ENCODE results near the gene ADCY5. TPM values are rescaled to one million over a fixed set of nuclear protein-coding genes. Genes with fewer than 3 reads are reported as not detected.
A peak's percentile ranks its signal among the peaks of the same experiment; 100 is the strongest.

ADCY5 gene
- total RNA-seq, 1 experiment from 2014 or later: 1.4 TPM

DNA sequence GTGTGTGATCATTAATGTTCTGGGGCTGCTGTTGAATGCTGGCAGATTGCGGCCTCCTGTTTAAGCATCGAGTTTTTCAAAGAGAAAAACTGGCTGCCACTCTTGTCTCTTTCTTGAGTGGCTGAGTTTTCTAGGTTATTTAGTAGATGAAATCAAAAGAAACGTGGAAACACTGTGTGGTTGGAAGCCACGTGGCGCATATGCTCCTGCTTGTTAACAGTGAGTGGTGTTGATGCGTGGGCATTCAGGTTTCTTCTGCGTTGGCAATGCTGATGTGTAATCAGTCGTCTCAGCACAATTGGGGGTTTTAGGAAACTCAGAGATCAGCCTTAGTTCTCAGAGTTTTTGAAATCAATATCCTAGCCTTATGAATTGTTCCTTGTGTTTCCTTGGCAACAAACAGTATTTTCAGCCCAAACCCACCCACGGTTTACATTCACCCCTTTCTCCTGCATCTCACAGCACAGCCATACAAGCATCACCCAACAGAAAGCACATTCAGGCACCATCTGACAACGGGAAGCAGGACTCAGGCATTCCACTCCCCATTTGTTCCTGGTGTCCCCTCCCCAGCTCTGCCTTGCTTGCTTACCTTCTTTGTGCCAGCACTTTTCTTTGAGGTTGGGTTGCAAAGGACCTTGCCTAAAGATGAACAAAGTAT, 172.4 kb downstream of the ADCY5 start:
- Histone ChIP-seq H3K36me3 (ENCODE audit: control insufficient read depth, insufficient read depth, low read length) (no peaks in the 10 kb centered on the region), H3K4me1 (ENCODE audit: control insufficient read depth, insufficient read depth, low read length) (no peaks in the 10 kb centered on the region), H3K27me3 (ENCODE audit: control insufficient read depth, insufficient read depth, low read length) (no peaks in the 10 kb centered on the region), H3K9me3 (ENCODE audit: control insufficient read depth, insufficient read depth, low read depth, low read length) (no peaks in the 10 kb centered on the region), H3K4me3 (ENCODE audit: low read depth in 2 of 2, low read length in 2 of 2) (no peak overlapping the region), H3K27ac (ENCODE audit: low read length) (no peak overlapping the region)
- ATAC-seq: no peak
- POLR2A ChIA-PET: no interaction called here
- DNase-seq (ENCODE audit: low read depth, low spot score): no peak
- CTCF ChIA-PET: no interaction called here
- BruUV-seq (replicated peaks): no TSS peak
- intact Hi-C loops (cut with micrococcal nuclease; ENCODE audit: unreplicated experiment): no loop called here
- in situ Hi-C loops (cut with HindIII; ENCODE audit: low pct_unique_long_range_greater_than_20kb, low sequenced_read_pairs): no loop called here
- TF ChIP-seq POLR2AphosphoS5 (IDR thresholded peaks at IDR 0.05; ENCODE audit: low read depth, low read length): no peak
- TF ChIP-seq, protein P1, sequence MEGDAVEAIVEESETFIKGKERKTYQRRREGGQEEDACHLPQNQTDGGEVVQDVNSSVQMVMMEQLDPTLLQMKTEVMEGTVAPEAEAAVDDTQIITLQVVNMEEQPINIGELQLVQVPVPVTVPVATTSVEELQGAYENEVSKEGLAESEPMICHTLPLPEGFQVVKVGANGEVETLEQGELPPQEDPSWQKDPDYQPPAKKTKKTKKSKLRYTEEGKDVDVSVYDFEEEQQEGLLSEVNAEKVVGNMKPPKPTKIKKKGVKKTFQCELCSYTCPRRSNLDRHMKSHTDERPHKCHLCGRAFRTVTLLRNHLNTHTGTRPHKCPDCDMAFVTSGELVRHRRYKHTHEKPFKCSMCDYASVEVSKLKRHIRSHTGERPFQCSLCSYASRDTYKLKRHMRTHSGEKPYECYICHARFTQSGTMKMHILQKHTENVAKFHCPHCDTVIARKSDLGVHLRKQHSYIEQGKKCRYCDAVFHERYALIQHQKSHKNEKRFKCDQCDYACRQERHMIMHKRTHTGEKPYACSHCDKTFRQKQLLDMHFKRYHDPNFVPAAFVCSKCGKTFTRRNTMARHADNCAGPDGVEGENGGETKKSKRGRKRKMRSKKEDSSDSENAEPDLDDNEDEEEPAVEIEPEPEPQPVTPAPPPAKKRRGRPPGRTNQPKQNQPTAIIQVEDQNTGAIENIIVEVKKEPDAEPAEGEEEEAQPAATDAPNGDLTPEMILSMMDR (IDR thresholded peaks at IDR 0.05): no peak
- TF ChIP-seq, protein P2, sequence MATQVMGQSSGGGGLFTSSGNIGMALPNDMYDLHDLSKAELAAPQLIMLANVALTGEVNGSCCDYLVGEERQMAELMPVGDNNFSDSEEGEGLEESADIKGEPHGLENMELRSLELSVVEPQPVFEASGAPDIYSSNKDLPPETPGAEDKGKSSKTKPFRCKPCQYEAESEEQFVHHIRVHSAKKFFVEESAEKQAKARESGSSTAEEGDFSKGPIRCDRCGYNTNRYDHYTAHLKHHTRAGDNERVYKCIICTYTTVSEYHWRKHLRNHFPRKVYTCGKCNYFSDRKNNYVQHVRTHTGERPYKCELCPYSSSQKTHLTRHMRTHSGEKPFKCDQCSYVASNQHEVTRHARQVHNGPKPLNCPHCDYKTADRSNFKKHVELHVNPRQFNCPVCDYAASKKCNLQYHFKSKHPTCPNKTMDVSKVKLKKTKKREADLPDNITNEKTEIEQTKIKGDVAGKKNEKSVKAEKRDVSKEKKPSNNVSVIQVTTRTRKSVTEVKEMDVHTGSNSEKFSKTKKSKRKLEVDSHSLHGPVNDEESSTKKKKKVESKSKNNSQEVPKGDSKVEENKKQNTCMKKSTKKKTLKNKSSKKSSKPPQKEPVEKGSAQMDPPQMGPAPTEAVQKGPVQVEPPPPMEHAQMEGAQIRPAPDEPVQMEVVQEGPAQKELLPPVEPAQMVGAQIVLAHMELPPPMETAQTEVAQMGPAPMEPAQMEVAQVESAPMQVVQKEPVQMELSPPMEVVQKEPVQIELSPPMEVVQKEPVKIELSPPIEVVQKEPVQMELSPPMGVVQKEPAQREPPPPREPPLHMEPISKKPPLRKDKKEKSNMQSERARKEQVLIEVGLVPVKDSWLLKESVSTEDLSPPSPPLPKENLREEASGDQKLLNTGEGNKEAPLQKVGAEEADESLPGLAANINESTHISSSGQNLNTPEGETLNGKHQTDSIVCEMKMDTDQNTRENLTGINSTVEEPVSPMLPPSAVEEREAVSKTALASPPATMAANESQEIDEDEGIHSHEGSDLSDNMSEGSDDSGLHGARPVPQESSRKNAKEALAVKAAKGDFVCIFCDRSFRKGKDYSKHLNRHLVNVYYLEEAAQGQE (IDR thresholded peaks at IDR 0.05; ENCODE audit: insufficient read depth in 1 of 2, low read depth in 2 of 2, low read length in 1 of 2): no peak
- no peak for TF ChIP-seq TCF7L2 (IDR thresholded peaks at IDR 0.05; ENCODE audit: low read depth, low read length)
- no peak for TF ChIP-seq SIN3A (IDR thresholded peaks at IDR 0.05; ENCODE audit: borderline replicate concordance, insufficient read depth, low read depth, low read length)

DNA sequence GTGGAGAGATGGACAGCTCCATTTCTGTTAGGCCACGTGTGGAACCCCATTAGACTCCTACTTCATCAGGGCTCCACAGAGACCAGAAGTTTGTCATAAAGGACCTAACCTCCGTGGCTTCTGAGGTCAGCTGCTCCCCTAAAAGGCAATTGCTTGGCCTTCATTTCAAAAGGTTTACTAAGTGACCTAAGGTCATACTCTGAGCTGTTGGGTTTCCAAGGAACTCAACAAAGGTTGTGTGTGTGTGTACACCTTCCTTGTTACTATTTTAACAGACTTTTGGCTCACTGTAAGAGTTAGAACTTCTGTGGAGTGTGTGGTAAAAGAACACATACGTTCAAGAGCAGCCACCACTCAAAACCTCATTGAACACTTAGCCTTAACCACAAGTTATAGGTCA, 173.2 kb downstream of the ADCY5 start:
- Histone ChIP-seq H3K36me3 (ENCODE audit: control insufficient read depth, insufficient read depth, low read length) (no peaks in the 10 kb centered on the region), H3K9me3 (ENCODE audit: control insufficient read depth, insufficient read depth, low read depth, low read length) (no peaks in the 10 kb centered on the region), H3K27ac (ENCODE audit: low read length) (no peak overlapping the region), H3K27me3 (ENCODE audit: control insufficient read depth, insufficient read depth, low read length) (no peaks in the 10 kb centered on the region), H3K4me1 (ENCODE audit: control insufficient read depth, insufficient read depth, low read length) (no peaks in the 10 kb centered on the region), H3K4me3 (ENCODE audit: low read depth in 2 of 2, low read length in 2 of 2) (no peak overlapping the region)
- in situ Hi-C loops (cut with HindIII; ENCODE audit: low pct_unique_long_range_greater_than_20kb, low sequenced_read_pairs): no loop called here
- no peak for ATAC-seq
- intact Hi-C loops (cut with micrococcal nuclease; ENCODE audit: unreplicated experiment): no loop called here
- BruUV-seq (replicated peaks): no TSS peak
- ChIA-PET CTCF (no interaction called here), POLR2A (interaction anchor here (0.5 kb wide), 1 partner anchor 15 kb away, joined by 4 read pairs; no protein-coding TSS in a partner anchor)
- no peak for TF ChIP-seq POLR2AphosphoS5 (IDR thresholded peaks at IDR 0.05; ENCODE audit: low read depth, low read length)
- TF ChIP-seq SIN3A (IDR thresholded peaks at IDR 0.05; ENCODE audit: borderline replicate concordance, insufficient read depth, low read depth, low read length): no peak
- TF ChIP-seq, protein P1 (IDR thresholded peaks at IDR 0.05): no peak
- TF ChIP-seq TCF7L2 (IDR thresholded peaks at IDR 0.05; ENCODE audit: low read depth, low read length): no peak
- TF ChIP-seq, protein P2 (IDR thresholded peaks at IDR 0.05; ENCODE audit: insufficient read depth in 1 of 2, low read depth in 2 of 2, low read length in 1 of 2): 0 out of 4 replicates have a peak, but pooled peaks of 1 of the 2 experiments have one; percentile 11
- DNase-seq (ENCODE audit: low read depth, low spot score): no peak

All from Panc1 (cell line).